IMR-90 (cell line): Measurements from ENCODE around the gene JKAMP. TPM values are rescaled to one million over a fixed set of nuclear protein-coding genes. Genes with fewer than 3 reads are reported as not detected.

ENCODE experiments used
- ATAC-seq: fragments of 200-7000 bp; cut with Tn5 transposase; 2 replicates; pipeline ENCODE4 v1.9.1; 2020; ENCODE audit warnings: low read depth, mild to moderate bottlenecking, moderate library complexity
- BruUV-seq: library from RNA; stranded (reverse); fragments of 400-500 nt; replicated peaks from 2 replicates; lab custom pipeline; 2021; lab: Mats Ljungman, UMichigan
- CTCF ChIA-PET: fragments of 300-600 bp; formaldehyde crosslinking; extraction: SDS; loops from one replicate; lab custom pipeline; 2021; ENCODE audit warnings: antibody characterized with exemption; lab: Yijun Ruan, JAX
- POLR2A ChIA-PET: fragments of 300-600 bp; sonication (Branson Sonifier 250); formaldehyde crosslinking; loops from one replicate; lab custom pipeline; 2022; ENCODE audit warnings: antibody characterized with exemption; ENCODE audit not compliant: unreplicated experiment; lab: Charles Lee
- DNase-seq: peaks from one replicate; pipeline ENCODE4 v3.0.0; 2013
- H2AFZ ChIP-seq: replicated peaks from 2 replicates; pipeline ENCODE3; 2013; ENCODE audit warnings: low read length, mild to moderate bottlenecking; ENCODE audit not compliant: poor library complexity
- H2AK5ac ChIP-seq: 2 replicates; pipeline ENCODE4 v1.6.1; 2013; ENCODE audit warnings: low read depth, low read length, inconsistent platforms
- H2AK9ac ChIP-seq: replicated peaks from 2 replicates; pipeline ENCODE3; 2013; ENCODE audit warnings: mild to moderate bottlenecking, low read depth, low read length, moderate library complexity; ENCODE audit not compliant: poor library complexity
- H2BK120ac ChIP-seq: 2 replicates; pipeline ENCODE4 v1.6.1; 2013; ENCODE audit warnings: low read depth, low read length, inconsistent platforms
- H2BK15ac ChIP-seq: 3 replicates; pipeline ENCODE4 v1.6.1; 2013; ENCODE audit warnings: low read depth, low read length, inconsistent platforms
- H2BK20ac ChIP-seq: 2 replicates; pipeline ENCODE4 v1.6.1; 2013; ENCODE audit warnings: low read depth, mild to moderate bottlenecking, inconsistent platforms, low read length, moderate library complexity
- H2BK5ac ChIP-seq: 2 replicates; pipeline ENCODE4 v1.6.1; 2013; ENCODE audit warnings: mild to moderate bottlenecking, low read depth, low read length, inconsistent platforms; ENCODE audit not compliant: poor library complexity, severe bottlenecking
- H3K14ac ChIP-seq: replicated peaks from 2 replicates; pipeline ENCODE4 v1.6.1; 2013; ENCODE audit warnings: low read depth, low read length, inconsistent platforms
- H3K18ac ChIP-seq: 2 replicates; pipeline ENCODE4 v1.6.1; 2013; ENCODE audit warnings: low read depth, low read length, control low read depth
- H3K23ac ChIP-seq: 2 replicates; pipeline ENCODE4 v1.6.1; 2013; ENCODE audit warnings: low read depth, low read length, inconsistent platforms
- H3K27ac ChIP-seq: 2 replicates; pipeline ENCODE4 v1.5.1; 2013; ENCODE audit warnings: mild to moderate bottlenecking, control low read depth, low read length; ENCODE audit not compliant: insufficient read depth
- H3K27me3 ChIP-seq: 2 replicates; pipeline ENCODE4 v1.6.1; 2013; ENCODE audit warnings: low read length; ENCODE audit not compliant: control insufficient read depth, insufficient read depth
- H3K36me3 ChIP-seq: 2 replicates; pipeline ENCODE4 v1.6.1; 2013; ENCODE audit warnings: low read length, mixed read lengths; ENCODE audit not compliant: control insufficient read depth, insufficient read depth
- H3K4ac ChIP-seq: 2 replicates; pipeline ENCODE4 v1.6.1; 2013; ENCODE audit warnings: low read depth, low read length, inconsistent platforms
- H3K4me1 ChIP-seq: 2 replicates; pipeline ENCODE4 v1.6.1; 2013; ENCODE audit warnings: low read length, mixed read lengths; ENCODE audit not compliant: control insufficient read depth, insufficient read depth
- H3K4me2 ChIP-seq: 2 replicates; pipeline ENCODE4 v1.6.1; 2013; ENCODE audit warnings: low read depth, mild to moderate bottlenecking, control low read depth, low read length, moderate library complexity
- H3K4me3 ChIP-seq: 2 replicates; pipeline ENCODE4 v1.5.1; 2013; ENCODE audit warnings: low read depth, mild to moderate bottlenecking, control low read depth, low read length, moderate library complexity; ENCODE audit not compliant: insufficient read depth
- H3K56ac ChIP-seq: 2 replicates; pipeline ENCODE4 v1.6.1; 2013; ENCODE audit warnings: low read length, inconsistent platforms; ENCODE audit not compliant: insufficient read depth; ENCODE audit errors: extremely low read depth
- H3K79me1 ChIP-seq, 2 experiments: 2 replicates each; pipeline ENCODE4 v1.6.1; 2013; ENCODE audit warnings: low read length in 2 of 2, inconsistent platforms in 1 of 2, low read depth in 1 of 2
- H3K9ac ChIP-seq: 2 replicates; pipeline ENCODE4 v1.6.1; 2013; ENCODE audit warnings: low read depth, low read length, control low read depth
- H3K9me1 ChIP-seq: 2 replicates; pipeline ENCODE4 v1.6.1; 2013; ENCODE audit warnings: low read length, inconsistent platforms; ENCODE audit not compliant: insufficient read depth
- H3K9me3 ChIP-seq: 2 replicates; pipeline ENCODE4 v1.6.1; 2013; ENCODE audit warnings: low read length; ENCODE audit not compliant: control insufficient read depth, insufficient read depth
- H4K20me1 ChIP-seq: 2 replicates; pipeline ENCODE4 v1.6.1; 2013; ENCODE audit warnings: low read length, inconsistent platforms; ENCODE audit not compliant: insufficient read depth
- H4K5ac ChIP-seq: 2 replicates; pipeline ENCODE4 v1.6.1; 2013; ENCODE audit warnings: mild to moderate bottlenecking, low read depth, low read length, control low read depth
- H4K8ac ChIP-seq, 2 experiments: 2 replicates each; pipeline ENCODE4 v1.6.1; 2013; ENCODE audit warnings: low read depth in 2 of 2, low read length in 2 of 2, control low read depth in 1 of 2, inconsistent platforms in 1 of 2
- H4K91ac ChIP-seq: 2 replicates; pipeline ENCODE4 v1.6.1; 2013; ENCODE audit warnings: low read depth, low read length, inconsistent platforms; ENCODE audit not compliant: insufficient read depth
- BHLHE40 ChIP-seq: fragments of 150-350 bp; IDR thresholded peaks from 2 replicates; pipeline ENCODE4 v1.6.1; 2016; ENCODE audit warnings: mild to moderate bottlenecking, low read depth, low read length
- CEBPB ChIP-seq: IDR thresholded peaks from 2 replicates; pipeline ENCODE4 v1.6.1; 2012; ENCODE audit warnings: low read depth, low read length, improper control_type of control experiment
- CHD1 ChIP-seq: IDR thresholded peaks from 2 replicates; pipeline ENCODE4 v1.6.1; 2012; ENCODE audit warnings: low read depth, low read length, improper control_type of control experiment
- CTCF ChIP-seq: conservative IDR thresholded peaks from 2 replicates; pipeline ENCODE4 v1.5.1; 2012; ENCODE audit warnings: mild to moderate bottlenecking, low read depth, low read length, improper control_type of control experiment
- ELK1 ChIP-seq: fragments of 150-350 bp; IDR thresholded peaks from 2 replicates; pipeline ENCODE4 v1.6.1; 2016; ENCODE audit warnings: low read depth, mild to moderate bottlenecking, low read length, moderate library complexity, borderline replicate concordance
- FOS ChIP-seq: fragments of 150-350 bp; IDR thresholded peaks from 2 replicates; pipeline ENCODE4 v1.6.1; 2016; ENCODE audit warnings: low read depth, low read length
- MAFK ChIP-seq: IDR thresholded peaks from 2 replicates; pipeline ENCODE4 v1.6.1; 2012; ENCODE audit warnings: low read depth, low read length, improper control_type of control experiment
- MAZ ChIP-seq: IDR thresholded peaks from 2 replicates; pipeline ENCODE4 v1.6.1; 2012; ENCODE audit warnings: low read depth, mild to moderate bottlenecking, low read length, improper control_type of control experiment, moderate library complexity, borderline replicate concordance
- MXI1 ChIP-seq: IDR thresholded peaks from 2 replicates; pipeline ENCODE4 v1.6.1; 2012; ENCODE audit warnings: low read depth, mild to moderate bottlenecking, low read length, moderate library complexity, borderline replicate concordance
- NFE2L2 ChIP-seq: fragments of 150-350 bp; IDR thresholded peaks from 2 replicates; pipeline ENCODE4 v1.6.1; 2016; ENCODE audit warnings: low read depth, mild to moderate bottlenecking, low read length
- POLR2A ChIP-seq: IDR thresholded peaks from 2 replicates; pipeline ENCODE4 v1.6.1; 2012; ENCODE audit warnings: mild to moderate bottlenecking, low read depth, low read length
- RAD21 ChIP-seq: IDR thresholded peaks from 2 replicates; pipeline ENCODE4 v1.6.1; 2012; ENCODE audit warnings: low read length, improper control_type of control experiment
- RCOR1 ChIP-seq: IDR thresholded peaks from 2 replicates; pipeline ENCODE4 v1.6.1; 2012; ENCODE audit warnings: mild to moderate bottlenecking, low read length, improper control_type of control experiment; ENCODE audit not compliant: insufficient replicate concordance
- RFX5 ChIP-seq: IDR thresholded peaks from 2 replicates; pipeline ENCODE4 v1.8.0; 2012; ENCODE audit warnings: low read depth, mild to moderate bottlenecking, low read length, moderate library complexity
- SMC3 ChIP-seq: fragments of 150-350 bp; IDR thresholded peaks from 2 replicates; pipeline ENCODE4 v1.6.1; 2016; ENCODE audit warnings: low read depth, mild to moderate bottlenecking, antibody characterized with exemption, low read length, moderate library complexity
- USF2 ChIP-seq: fragments of 150-350 bp; IDR thresholded peaks from 2 replicates; pipeline ENCODE4 v1.6.1; 2017; ENCODE audit warnings: mild to moderate bottlenecking, antibody characterized with exemption, low read length, low read depth
- WGBS, 2 experiments: methylation state at CpG; one replicate each; pipeline versions ENCODE4 v1.1.5 to v1.1.7; 2013; ENCODE audit warnings: missing lambda C conversion rate in 2 of 2; ENCODE audit not compliant: insufficient read length in 1 of 2; ENCODE audit errors: extremely low coverage in 2 of 2; 5-methylcytosine and 5-hydroxymethylcytosine counted together
- dilution Hi-C: fragments of 300-500 bp; cut with HindIII; formaldehyde crosslinking; loops from one replicate; pipeline ENCODE4 v1.14.3; 2018; ENCODE audit warnings: low sequenced_read_pairs; ENCODE audit not compliant: unreplicated experiment
- in situ Hi-C: fragments of 300-500 bp; cut with MboI; formaldehyde crosslinking; loops from 3 replicates; pipeline ENCODE4 v1.14.3; 2019; ENCODE audit warnings: low sequenced_read_pairs, inconsistent platforms, mixed read lengths
- intact Hi-C: fragments of 100-400 bp; cut with micrococcal nuclease; formaldehyde crosslinking; loops from 2 replicates; pipeline ENCODE4 v1.10.0; 2022
- polyA plus RNA-seq, 3 experiments: library from polyadenylated mRNA; depleted of rRNA; stranded (reverse); fragments of >200 nt; gene quantifications; 2 replicates each; pipeline ENCODE4 v1.2.3, GENCODE V29; 2012; ENCODE audit warnings: low replicate concordance in 1 of 3
- total RNA-seq: library from RNA; depleted of rRNA; stranded (reverse); fragments of >200 nt; gene quantifications from 2 replicates; pipeline ENCODE4 v1.2.3, GENCODE V29; 2012

The JKAMP gene
- total and polyA plus RNA-seq, 2 of the 4 experiments (the other 2 are of a cell fraction): 62.2 to 101 TPM

DNA sequence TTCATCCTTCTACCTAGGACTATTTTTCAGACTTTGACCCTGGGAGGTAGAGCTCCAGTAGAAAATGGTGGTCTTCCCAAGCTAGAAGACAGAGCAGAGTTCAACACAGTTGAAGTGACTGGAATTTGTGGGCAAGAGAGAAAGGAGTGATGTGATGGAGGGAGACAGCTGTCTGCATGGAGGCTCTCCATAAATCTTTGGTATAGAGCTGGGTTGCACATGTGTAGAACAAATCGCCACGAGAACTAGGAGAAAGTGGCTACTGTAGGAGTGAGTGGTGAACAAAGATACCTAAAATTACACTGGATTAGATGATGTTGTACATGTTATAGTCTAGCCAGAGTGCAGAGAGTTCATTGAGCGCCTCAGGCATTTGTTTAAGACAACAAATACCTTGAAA is 33.6 kb upstream of the JKAMP start:
- H3K18ac ChIP-seq: no peak overlapping the region
- CTCF ChIA-PET: no interaction called here
- WGBS, 2 experiments: no CpG with 5 or more reads among the region's 3 CpGs
- no peak overlapping the region for H3K14ac ChIP-seq
- H3K23ac ChIP-seq: no peak overlapping the region
- in situ Hi-C loops (loop anchor here (25.0 kb wide), 2 partner anchors 813 to 963 kb away; partner anchors contain the start of gene DACT1), dilution Hi-C loops (no loop called here), intact Hi-C loops (no loop called here)
- H3K27ac ChIP-seq: no peak overlapping the region
- no peak overlapping the region for H2BK20ac ChIP-seq
- peaks cover 4% of the 10 kb centered on the region; the same call in 1 of the 2 replicates for H3K9me1 ChIP-seq
- H4K8ac ChIP-seq: no peak overlapping the region
- peaks cover 3% of the 10 kb centered on the region; the same call in 1 of the 2 replicates for H4K20me1 ChIP-seq
- H3K4me1 ChIP-seq: peaks cover 10% of the 10 kb centered on the region
- H3K79me1 ChIP-seq: peaks cover 12 to 13% of the 10 kb centered on the region in 2 experiments; a peak in 3 of 4 replicates
- H3K56ac ChIP-seq: no peak overlapping the region
- H2BK5ac ChIP-seq: no peak overlapping the region
- H4K5ac ChIP-seq: no peak overlapping the region
- no peak overlapping the region for H3K4ac ChIP-seq
- DNase-seq (no peak), ATAC-seq (no peak)
- TF ChIP-seq MAZ (no peak), POLR2A (no peak), RAD21 (no peak), BHLHE40 (no peak), RFX5 (no peak), RCOR1 (no peak), MXI1 (no peak), NFE2L2 (no peak), ELK1 (no peak), SMC3 (no peak), MAFK (no peak), USF2 (no peak), CHD1 (no peak), CEBPB (no peak), CTCF (no peak), FOS (no peak)
- no TSS peak for BruUV-seq
- no peak overlapping the region for H2BK15ac ChIP-seq
- POLR2A ChIA-PET: no interaction called here
- H2AK5ac ChIP-seq: no peak overlapping the region; the same call in 1 of the 2 replicates
- H3K9me3 ChIP-seq: no peaks in the 10 kb centered on the region
- H4K91ac ChIP-seq: no peak overlapping the region
- H3K4me3 ChIP-seq: no peak overlapping the region
- no peak overlapping the region for H3K4me2 ChIP-seq
- H2BK120ac ChIP-seq: no peak overlapping the region
- H2AFZ ChIP-seq: no peak overlapping the region
- H3K27me3 ChIP-seq: no peaks in the 10 kb centered on the region
- no peak overlapping the region for H3K9ac ChIP-seq
- no peak overlapping the region for H2AK9ac ChIP-seq
- H3K36me3 ChIP-seq: peaks cover 7% of the 10 kb centered on the region; the same call in 1 of the 2 replicates
